ENCODE data around the gene LRRK1. TPM values are rescaled to one million over a fixed set of nuclear protein-coding genes. Genes with fewer than 3 reads are reported as not detected.
A peak's percentile ranks its signal among the peaks of the same experiment; 100 is the strongest.

LRRK1 gene
- total RNA-seq, 1 experiment from 2014 or later, result 7.6 TPM

GRCh38 chr15:100988857-100989256 lies 69.7 kb downstream of the LRRK1 start (continued):
- TF ChIP-seq, protein P1, sequence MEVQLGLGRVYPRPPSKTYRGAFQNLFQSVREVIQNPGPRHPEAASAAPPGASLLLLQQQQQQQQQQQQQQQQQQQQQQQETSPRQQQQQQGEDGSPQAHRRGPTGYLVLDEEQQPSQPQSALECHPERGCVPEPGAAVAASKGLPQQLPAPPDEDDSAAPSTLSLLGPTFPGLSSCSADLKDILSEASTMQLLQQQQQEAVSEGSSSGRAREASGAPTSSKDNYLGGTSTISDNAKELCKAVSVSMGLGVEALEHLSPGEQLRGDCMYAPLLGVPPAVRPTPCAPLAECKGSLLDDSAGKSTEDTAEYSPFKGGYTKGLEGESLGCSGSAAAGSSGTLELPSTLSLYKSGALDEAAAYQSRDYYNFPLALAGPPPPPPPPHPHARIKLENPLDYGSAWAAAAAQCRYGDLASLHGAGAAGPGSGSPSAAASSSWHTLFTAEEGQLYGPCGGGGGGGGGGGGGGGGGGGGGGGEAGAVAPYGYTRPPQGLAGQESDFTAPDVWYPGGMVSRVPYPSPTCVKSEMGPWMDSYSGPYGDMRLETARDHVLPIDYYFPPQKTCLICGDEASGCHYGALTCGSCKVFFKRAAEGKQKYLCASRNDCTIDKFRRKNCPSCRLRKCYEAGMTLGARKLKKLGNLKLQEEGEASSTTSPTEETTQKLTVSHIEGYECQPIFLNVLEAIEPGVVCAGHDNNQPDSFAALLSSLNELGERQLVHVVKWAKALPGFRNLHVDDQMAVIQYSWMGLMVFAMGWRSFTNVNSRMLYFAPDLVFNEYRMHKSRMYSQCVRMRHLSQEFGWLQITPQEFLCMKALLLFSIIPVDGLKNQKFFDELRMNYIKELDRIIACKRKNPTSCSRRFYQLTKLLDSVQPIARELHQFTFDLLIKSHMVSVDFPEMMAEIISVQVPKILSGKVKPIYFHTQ (CRISPR knock-in tag; IDR thresholded peaks at IDR 0.05), result no peak
- TF ChIP-seq ZNF671 (CRISPR knock-in tag; IDR thresholded peaks at IDR 0.05) (no peak), ZNF263 (CRISPR knock-in tag; IDR thresholded peaks at IDR 0.05; ENCODE audit: low read depth) (no peak), SMAD4 (CRISPR knock-in tag; IDR thresholded peaks at IDR 0.05) (no peak), ETV6 (CRISPR knock-in tag; IDR thresholded peaks at IDR 0.05) (no peak)

DNA sequence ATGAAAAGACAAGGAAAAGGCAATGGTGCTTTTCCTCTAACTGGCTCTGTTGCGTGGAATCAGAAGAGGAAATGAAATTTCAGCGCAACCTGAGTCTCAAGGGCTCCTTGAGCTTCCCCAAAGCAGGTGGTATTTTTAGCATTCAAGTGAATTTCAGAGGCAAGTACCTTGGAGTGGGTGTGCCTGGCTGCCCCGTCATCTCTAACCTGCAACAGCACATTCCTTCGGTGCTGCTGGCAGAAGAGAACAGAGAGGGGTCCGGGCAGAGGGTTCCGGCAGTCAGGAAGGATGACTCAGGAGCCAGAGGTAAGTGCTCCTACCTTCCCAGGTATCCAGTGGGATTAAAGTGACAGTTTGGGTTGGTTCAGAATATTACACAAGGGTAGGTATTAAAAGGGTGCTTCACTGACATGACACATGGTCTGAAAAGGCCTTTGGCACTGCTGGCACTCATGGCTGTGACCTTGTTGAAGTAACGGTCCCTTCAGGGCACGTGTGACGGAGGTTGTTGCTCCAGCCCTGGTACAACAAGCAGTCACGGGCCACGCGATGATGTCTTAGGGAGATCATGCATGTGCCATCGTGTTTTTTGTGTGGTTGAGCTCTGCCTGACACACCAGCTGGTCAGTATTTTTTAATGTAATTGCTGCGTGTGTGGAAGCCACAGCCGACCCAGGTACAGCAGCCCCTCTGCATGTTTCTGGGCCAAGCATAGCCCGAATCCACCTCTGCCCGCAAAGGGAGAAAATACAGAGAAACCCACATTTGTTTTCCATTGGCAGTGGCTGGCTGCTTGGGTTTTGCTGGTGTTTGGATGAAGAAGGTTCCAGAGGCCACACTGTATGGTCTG lies 75.7 kb downstream of the LRRK1 start:
- DNase-seq (ENCODE audit: low spot score), result no peak
- ChIA-PET POLR2A (no interaction called here), CTCF (interaction anchor here (1.0 to 7.1 kb wide), 2 partner anchors 13 to 77 kb away, joined by 6 to 74 read pairs; no protein-coding TSS in a partner anchor)
- Mint-ChIP-seq H3K36me3 (no peaks in the 10 kb centered on the region), H3K9me3 (no peaks in the 10 kb centered on the region), H3K27ac (no peak overlapping the region), H3K4me3 (no peak overlapping the region), H3K27me3 (ENCODE audit: low read depth) (no peaks in the 10 kb centered on the region), H3K4me1 (peaks cover 6% of the 10 kb centered on the region)
- peak; percentile 51; the same call in 1 of the 2 replicates for ATAC-seq
- TF ChIP-seq NFE2L1 (CRISPR knock-in tag; IDR thresholded peaks at IDR 0.05), result no peak
- TF ChIP-seq, protein P2, sequence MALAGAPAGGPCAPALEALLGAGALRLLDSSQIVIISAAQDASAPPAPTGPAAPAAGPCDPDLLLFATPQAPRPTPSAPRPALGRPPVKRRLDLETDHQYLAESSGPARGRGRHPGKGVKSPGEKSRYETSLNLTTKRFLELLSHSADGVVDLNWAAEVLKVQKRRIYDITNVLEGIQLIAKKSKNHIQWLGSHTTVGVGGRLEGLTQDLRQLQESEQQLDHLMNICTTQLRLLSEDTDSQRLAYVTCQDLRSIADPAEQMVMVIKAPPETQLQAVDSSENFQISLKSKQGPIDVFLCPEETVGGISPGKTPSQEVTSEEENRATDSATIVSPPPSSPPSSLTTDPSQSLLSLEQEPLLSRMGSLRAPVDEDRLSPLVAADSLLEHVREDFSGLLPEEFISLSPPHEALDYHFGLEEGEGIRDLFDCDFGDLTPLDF (CRISPR knock-in tag; IDR thresholded peaks at IDR 0.05), result no peak

GRCh38 chr15:100995471-100996430 lies 76.6 kb downstream of the LRRK1 start:
- Mint-ChIP-seq H3K4me3 (no peak overlapping the region), H3K27ac (no peak overlapping the region), H3K27me3 (ENCODE audit: low read depth) (no peaks in the 10 kb centered on the region), H3K9me3 (no peaks in the 10 kb centered on the region), H3K4me1 (peaks cover 15% of the 10 kb centered on the region), H3K36me3 (no peaks in the 10 kb centered on the region)
- ATAC-seq (no peak), DNase-seq (ENCODE audit: low spot score) (no peak)
- ChIA-PET CTCF (interaction anchor here (0.6 to 7.1 kb wide), 3 partner anchors 12 to 78 kb away, joined by 6 to 74 read pairs (median 6); no protein-coding TSS in a partner anchor), POLR2A (no interaction called here)
- no peak for TF ChIP-seq JAZF1 (CRISPR knock-in tag; IDR thresholded peaks at IDR 0.05)
- no peak for TF ChIP-seq FOXK1 (CRISPR knock-in tag; IDR thresholded peaks at IDR 0.05)
- TF ChIP-seq CREM (CRISPR knock-in tag; IDR thresholded peaks at IDR 0.05), result no peak
- TF ChIP-seq RORB (CRISPR knock-in tag; IDR thresholded peaks at IDR 0.05), result no peak
- TF ChIP-seq GRHL2 (CRISPR knock-in tag; IDR thresholded peaks at IDR 0.05; ENCODE audit: insufficient replicate concordance, severe bottlenecking), result no peak
- no peak for TF ChIP-seq NFATC4 (CRISPR knock-in tag; IDR thresholded peaks at IDR 0.05)
- TF ChIP-seq, protein P3, sequence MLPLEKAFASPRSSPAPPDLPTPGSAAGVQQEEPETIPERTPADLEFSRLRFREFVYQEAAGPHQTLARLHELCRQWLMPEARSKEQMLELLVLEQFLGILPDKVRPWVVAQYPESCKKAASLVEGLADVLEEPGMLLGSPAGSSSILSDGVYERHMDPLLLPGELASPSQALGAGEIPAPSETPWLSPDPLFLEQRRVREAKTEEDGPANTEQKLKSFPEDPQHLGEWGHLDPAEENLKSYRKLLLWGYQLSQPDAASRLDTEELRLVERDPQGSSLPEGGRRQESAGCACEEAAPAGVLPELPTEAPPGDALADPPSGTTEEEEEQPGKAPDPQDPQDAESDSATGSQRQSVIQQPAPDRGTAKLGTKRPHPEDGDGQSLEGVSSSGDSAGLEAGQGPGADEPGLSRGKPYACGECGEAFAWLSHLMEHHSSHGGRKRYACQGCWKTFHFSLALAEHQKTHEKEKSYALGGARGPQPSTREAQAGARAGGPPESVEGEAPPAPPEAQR (CRISPR knock-in tag; IDR thresholded peaks at IDR 0.05), result no peak
- TF ChIP-seq STAT6 (CRISPR knock-in tag; conservative IDR thresholded peaks at IDR 0.05; ENCODE audit: low read depth), result no peak
- TF ChIP-seq SMAD3 (CRISPR knock-in tag; IDR thresholded peaks at IDR 0.05; ENCODE audit: borderline replicate concordance), result no peak
- TF ChIP-seq, protein P4, sequence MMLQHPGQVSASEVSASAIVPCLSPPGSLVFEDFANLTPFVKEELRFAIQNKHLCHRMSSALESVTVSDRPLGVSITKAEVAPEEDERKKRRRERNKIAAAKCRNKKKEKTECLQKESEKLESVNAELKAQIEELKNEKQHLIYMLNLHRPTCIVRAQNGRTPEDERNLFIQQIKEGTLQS (CRISPR knock-in tag; conservative IDR thresholded peaks at IDR 0.05), result no peak
- no peak for TF ChIP-seq MAX (CRISPR knock-in tag; IDR thresholded peaks at IDR 0.05)
- no peak for TF ChIP-seq RELA (CRISPR knock-in tag; IDR thresholded peaks at IDR 0.05; ENCODE audit: borderline replicate concordance)
- TF ChIP-seq PRRX2 (CRISPR knock-in tag; IDR thresholded peaks at IDR 0.05), result no peak
- no peak for TF ChIP-seq MXD4 (CRISPR knock-in tag; IDR thresholded peaks at IDR 0.05; ENCODE audit: borderline replicate concordance)

All from WTC11 (cell line).